Type B pancreatic cell (in vitro differentiated cells): ENCODE measurements around the gene ANKDD1A. TPM values are rescaled to one million over a fixed set of nuclear protein-coding genes. Genes with fewer than 3 reads are reported as not detected.

Source experiments
- DNase-seq: peaks from one replicate; pipeline ENCODE4 v3.0.0; 2021; ENCODE audit warnings: mixed read lengths; ENCODE audit not compliant: unreplicated experiment; ENCODE audit errors: extremely low spot score
- H3K27ac Mint-ChIP-seq: 2 replicates; pipeline ENCODE4 v1.8.0; 2021; ENCODE audit warnings: mild to moderate bottlenecking, mixed read lengths
- H3K27me3 Mint-ChIP-seq: 2 replicates; pipeline ENCODE4 v1.8.0; 2021; ENCODE audit warnings: mixed read lengths
- H3K36me3 Mint-ChIP-seq: 2 replicates; pipeline ENCODE4 v1.8.0; 2021; ENCODE audit warnings: mixed read lengths
- H3K4me1 Mint-ChIP-seq: one replicate; pipeline ENCODE4 v1.8.0; 2021; ENCODE audit warnings: mixed read lengths; ENCODE audit not compliant: unreplicated experiment
- H3K4me3 Mint-ChIP-seq: 2 replicates; pipeline ENCODE4 v1.8.0; 2021; ENCODE audit warnings: mild to moderate bottlenecking, mixed read lengths
- H3K9me3 Mint-ChIP-seq: 2 replicates; pipeline ENCODE4 v1.8.0; 2021; ENCODE audit warnings: mixed read lengths
- total RNA-seq: library from RNA; stranded (reverse); gene quantifications from 2 replicates; pipeline ENCODE4 v1.2.1, GENCODE V29; 2021; ENCODE audit warnings: low replicate concordance
- TF ChIP-seq, protein P1 (sequence below): fragments of 200-600 bp; sonication (generic); conservative IDR thresholded peaks from 2 replicates; pipeline ENCODE4 v1.5.0; 2021; ENCODE audit warnings: antibody characterized with exemption, mild to moderate bottlenecking

Gene ANKDD1A
- total RNA-seq, 1 donor from 2014 or later, result 3.2 TPM

DNA sequence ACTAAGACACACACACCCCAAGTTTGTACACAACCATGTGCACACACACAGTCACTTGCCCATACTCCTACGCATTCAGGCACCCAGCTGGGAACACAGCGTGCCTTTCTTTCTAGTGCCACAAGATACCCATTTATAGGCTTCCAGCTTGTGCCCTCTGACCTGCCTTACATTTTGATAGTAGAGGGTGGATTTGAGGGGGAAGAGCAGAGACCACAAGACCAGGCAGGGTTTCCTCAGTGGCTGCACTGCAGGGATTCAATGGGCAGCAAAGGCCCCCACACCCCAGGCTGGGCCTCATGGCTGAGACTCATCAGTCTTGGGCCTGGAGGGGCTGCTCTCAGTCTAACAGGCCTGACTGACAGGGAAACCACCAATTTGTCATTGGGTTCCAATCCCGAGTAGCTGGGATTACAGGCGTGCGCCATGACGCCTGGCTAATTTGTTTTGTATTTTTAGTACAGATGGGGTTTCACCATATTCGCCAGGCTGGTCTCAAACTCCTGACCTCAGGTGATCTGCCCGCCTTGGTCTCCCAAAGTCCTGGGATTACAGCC lies 18.8 kb upstream of the ANKDD1A start:
- no peaks in the 10 kb centered on the region for H3K9me3 Mint-ChIP-seq
- H3K27me3 Mint-ChIP-seq, result no peaks in the 10 kb centered on the region
- peaks cover 46% of the 10 kb centered on the region for H3K4me1 Mint-ChIP-seq
- H3K4me3 Mint-ChIP-seq, result peak overlapping the region; percentile 40
- TF ChIP-seq, protein P1, sequence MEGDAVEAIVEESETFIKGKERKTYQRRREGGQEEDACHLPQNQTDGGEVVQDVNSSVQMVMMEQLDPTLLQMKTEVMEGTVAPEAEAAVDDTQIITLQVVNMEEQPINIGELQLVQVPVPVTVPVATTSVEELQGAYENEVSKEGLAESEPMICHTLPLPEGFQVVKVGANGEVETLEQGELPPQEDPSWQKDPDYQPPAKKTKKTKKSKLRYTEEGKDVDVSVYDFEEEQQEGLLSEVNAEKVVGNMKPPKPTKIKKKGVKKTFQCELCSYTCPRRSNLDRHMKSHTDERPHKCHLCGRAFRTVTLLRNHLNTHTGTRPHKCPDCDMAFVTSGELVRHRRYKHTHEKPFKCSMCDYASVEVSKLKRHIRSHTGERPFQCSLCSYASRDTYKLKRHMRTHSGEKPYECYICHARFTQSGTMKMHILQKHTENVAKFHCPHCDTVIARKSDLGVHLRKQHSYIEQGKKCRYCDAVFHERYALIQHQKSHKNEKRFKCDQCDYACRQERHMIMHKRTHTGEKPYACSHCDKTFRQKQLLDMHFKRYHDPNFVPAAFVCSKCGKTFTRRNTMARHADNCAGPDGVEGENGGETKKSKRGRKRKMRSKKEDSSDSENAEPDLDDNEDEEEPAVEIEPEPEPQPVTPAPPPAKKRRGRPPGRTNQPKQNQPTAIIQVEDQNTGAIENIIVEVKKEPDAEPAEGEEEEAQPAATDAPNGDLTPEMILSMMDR, result no peak
- DNase-seq, result no peak
- H3K27ac Mint-ChIP-seq, result peak overlapping the region; percentile 71
- H3K36me3 Mint-ChIP-seq, result no peaks in the 10 kb centered on the region

DNA sequence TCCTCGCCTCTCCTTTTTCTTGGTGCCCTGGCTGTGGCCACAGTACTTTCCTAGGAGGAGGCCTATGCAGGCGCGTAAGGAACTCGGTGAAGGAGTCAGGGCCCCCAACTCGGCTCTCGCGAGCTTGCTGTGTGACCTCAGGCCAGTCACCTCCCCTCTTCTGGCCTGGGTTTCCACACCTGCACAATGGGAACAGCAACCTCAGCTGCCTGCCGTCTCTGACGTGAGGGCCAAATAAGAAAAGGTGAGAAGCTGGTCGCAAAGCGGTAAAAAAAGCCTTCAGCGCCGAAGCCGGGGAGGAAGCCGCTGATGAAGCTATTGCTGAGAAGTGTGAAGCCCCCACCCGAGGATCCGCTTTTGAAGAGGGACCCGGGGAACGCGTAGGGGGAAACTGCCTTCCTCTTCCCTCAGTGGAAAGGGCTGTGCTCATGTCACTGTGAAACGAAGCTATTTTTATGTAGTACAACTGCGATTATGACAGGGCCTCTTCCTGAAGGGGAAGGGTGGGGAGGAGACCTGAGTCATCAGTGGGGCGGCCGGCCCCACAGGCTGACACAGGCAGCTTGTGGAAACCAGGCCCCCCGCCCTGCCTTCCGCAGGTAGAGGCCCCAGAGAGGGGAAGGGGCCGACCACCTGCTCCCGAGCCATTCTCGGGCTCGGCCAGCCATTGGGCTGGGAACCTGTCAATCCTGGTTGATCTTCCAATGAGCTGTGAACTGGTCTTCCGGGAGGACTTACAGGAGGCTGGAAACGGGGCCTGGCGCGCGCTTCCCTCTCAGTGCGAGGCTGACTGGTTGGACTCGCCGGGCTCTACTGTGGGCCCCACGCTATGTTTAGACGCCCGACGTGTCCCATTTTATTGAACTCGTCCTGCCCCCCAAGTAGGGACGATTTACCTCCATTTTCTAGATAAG lies 18.0 kb upstream of the ANKDD1A start:
- TF ChIP-seq, protein P1, result no peak
- Mint-ChIP-seq H3K9me3 (no peaks in the 10 kb centered on the region), H3K4me1 (peaks cover 47% of the 10 kb centered on the region), H3K4me3 (peak overlapping the region; percentile 87), H3K36me3 (no peaks in the 10 kb centered on the region), H3K27me3 (no peaks in the 10 kb centered on the region), H3K27ac (peak overlapping the region; percentile 99)
- DNase-seq, result peak; percentile 93

DNA sequence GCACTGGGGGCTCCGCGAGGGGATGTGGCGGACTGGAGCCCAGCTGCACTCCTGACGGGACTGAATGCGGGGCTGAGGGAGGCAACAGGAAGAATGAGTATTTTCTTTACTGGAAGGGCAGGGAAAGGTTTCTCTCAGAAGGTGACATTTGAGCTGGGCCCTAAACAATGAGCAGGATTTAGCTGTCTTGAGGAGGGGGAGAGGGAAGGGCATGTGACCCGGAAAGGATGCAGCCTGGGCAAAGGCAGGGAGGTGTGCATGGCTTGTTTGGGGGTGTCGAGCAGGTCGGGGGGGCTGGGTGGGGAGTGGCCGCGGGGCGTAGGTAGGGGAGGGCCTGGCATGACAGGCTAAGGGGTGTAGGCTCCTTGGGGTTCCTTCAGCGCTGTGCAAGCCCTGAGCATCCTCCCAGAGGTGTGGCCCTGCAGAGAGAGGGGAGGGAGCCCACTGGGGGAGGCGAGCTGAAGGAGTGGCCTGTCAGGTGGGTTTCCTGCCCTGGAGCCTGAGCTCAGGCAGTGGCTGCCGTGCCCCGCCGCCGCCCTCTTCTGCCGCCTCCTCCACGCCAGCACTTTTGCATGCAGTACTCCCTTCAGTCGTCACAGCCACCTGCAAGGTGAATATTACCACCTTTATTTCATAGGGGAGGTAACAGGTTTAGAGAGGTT lies 17.2 kb upstream of the ANKDD1A start:
- Mint-ChIP-seq H3K9me3 (no peaks in the 10 kb centered on the region), H3K4me1 (peaks cover 47% of the 10 kb centered on the region), H3K4me3 (peak overlapping the region; percentile 87), H3K36me3 (no peaks in the 10 kb centered on the region), H3K27ac (peak overlapping the region; percentile 99), H3K27me3 (no peaks in the 10 kb centered on the region)
- TF ChIP-seq, protein P1, result no peak
- DNase-seq, result no peak

DNA sequence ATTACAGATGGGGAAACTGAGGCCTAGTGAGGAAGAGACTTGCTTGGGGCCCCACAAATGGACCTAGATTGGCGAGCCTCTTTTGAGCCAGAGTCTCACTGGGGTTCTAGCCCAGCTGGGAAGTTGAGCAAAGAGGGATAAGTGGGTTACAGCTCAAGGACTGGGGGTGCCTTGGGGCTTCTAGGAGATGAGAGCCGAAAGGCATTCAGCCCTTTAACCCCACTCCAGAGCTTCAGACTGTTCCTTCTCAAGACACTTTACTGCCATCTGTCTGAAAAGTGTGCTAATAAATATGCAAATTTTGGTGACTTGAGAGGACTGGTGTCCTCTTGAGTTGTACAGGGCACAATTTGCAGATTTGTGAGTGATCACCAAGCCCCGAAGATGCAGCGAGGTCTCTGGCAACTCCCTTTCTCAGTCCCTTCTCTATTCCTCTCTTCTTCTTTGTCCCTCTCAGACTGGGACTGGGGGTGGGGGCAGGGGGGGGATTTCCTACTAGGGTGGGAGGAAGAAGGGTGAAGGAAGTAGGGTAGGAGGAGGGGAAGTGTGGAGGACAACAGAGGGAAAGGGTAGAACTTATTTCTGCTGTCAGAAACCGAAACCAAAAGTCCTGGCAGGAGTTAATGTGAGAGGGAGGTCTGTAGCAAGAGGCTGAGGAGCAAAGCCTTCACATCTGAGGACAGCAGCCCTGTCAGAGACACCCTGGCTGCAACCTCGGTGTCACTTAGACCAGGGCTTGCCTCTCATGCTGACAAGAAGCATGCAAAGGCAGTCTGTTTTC lies 16.2 kb upstream of the ANKDD1A start:
- Mint-ChIP-seq H3K27ac (peak overlapping the region; percentile 99), H3K27me3 (no peaks in the 10 kb centered on the region), H3K9me3 (no peaks in the 10 kb centered on the region), H3K36me3 (no peaks in the 10 kb centered on the region), H3K4me1 (peaks cover 47% of the 10 kb centered on the region), H3K4me3 (peak overlapping the region; percentile 87)
- no peak for DNase-seq
- TF ChIP-seq, protein P1, result no peak

DNA sequence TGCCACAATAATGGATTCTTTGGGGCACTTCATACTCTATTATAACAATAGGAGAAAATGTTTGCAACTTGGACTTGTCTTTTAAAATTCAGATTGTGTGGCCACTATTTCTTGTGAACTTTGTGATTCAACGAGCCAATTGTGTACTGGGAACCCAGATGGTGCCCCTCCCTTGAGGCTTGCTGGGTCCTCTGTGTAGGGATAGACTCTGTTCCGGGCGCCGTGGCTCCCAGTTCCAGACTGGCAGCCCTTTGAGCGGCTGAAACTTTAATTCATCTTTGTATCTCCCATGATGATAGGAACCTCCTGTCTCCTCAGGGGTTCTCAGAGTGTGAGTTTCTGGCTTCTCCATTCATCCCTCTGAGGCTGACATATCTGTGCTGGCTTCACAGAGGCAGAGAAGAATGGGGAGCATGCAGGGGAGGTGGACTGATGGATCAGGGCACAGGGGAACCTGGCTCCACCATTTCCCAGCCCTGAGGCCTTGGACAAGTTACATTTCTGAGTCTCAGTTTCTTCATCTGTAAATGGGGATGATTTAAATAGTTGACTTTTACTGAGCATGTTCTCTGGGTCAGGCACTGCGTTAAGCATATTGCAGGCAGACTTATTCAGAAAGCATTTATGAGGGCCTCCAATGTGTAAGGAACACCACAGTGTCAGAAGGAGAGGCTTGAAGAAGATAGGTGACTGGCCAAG lies 15.2 kb upstream of the ANKDD1A start:
- TF ChIP-seq, protein P1, result no peak
- Mint-ChIP-seq H3K27me3 (no peaks in the 10 kb centered on the region), H3K36me3 (no peaks in the 10 kb centered on the region), H3K4me1 (peaks cover 44% of the 10 kb centered on the region), H3K9me3 (peaks cover 6% of the 10 kb centered on the region), H3K4me3 (peak overlapping the region; percentile 34), H3K27ac (peak overlapping the region; percentile 99)
- DNase-seq, result no peak
